ENCODE results near the gene ZNF594.
"Not testable (repeated sequence)": the region's sequence is repeated elsewhere in the genome, so short reads cannot be mapped to it uniquely, and the experiment has no call there.

GRCh38 chr17:5137511-5138197 lies 54.0 kb downstream of the ZNF594 start:
- TF ChIP-seq SP1 (CRISPR knock-in tag; conservative IDR thresholded peaks at IDR 0.05); MAX (CRISPR knock-in tag; IDR thresholded peaks at IDR 0.05); CTCF (IDR thresholded peaks at IDR 0.05); ZNF232 (CRISPR knock-in tag; IDR thresholded peaks at IDR 0.05): not testable (repeated sequence)

Data from WTC11 (cell line).